Measurements from ENCODE around the gene NXNL1.

The NXNL1 gene

GRCh38 chr19:17497149-17497798 lies 36.5 kb upstream of the NXNL1 start:
- Histone ChIP-seq H3K27me3 (ENCODE audit: control insufficient read depth, low read length) (no peaks in the 10 kb centered on the region), H3K9me2 (replicated peaks; ENCODE audit: control insufficient read depth, low read length) (no peaks in the 10 kb centered on the region), H4K20me1 (ENCODE audit: control insufficient read depth, insufficient read depth, low read depth, low read length) (no peaks in the 10 kb centered on the region), H3K79me2 (ENCODE audit: control insufficient read depth, low read length) (no peaks in the 10 kb centered on the region), H3K36me3 (ENCODE audit: control insufficient read depth, low read length) (no peaks in the 10 kb centered on the region), H3K4me1 (ENCODE audit: control insufficient read depth, low read length) (peaks cover 24% of the 10 kb centered on the region), H3F3A (ENCODE audit: control insufficient read depth, insufficient read depth) (no peaks in the 10 kb centered on the region; the same call in 1 of the 2 replicates), H3K9me3 (ENCODE audit: control insufficient read depth, insufficient read depth, low read length) (no peaks in the 10 kb centered on the region), H3K4me3 (ENCODE audit: low read length) (no peak overlapping the region), H3K4me2 (ENCODE audit: low read length) (0 out of 2 replicates have a peak overlapping the region, but pooled peaks have one; percentile 14), H3K27ac (ENCODE audit: low read depth, low read length) (no peak overlapping the region)
- no peak for TF ChIP-seq CTCF (IDR thresholded peaks at IDR 0.05; ENCODE audit: low read depth, low read length, poor library complexity, severe bottlenecking)
- no peak for TF ChIP-seq EZH2phosphoT487 (IDR thresholded peaks at IDR 0.05; ENCODE audit: borderline replicate concordance, low read length)

- no peak overlapping the region for H3K27ac ChIP-seq (ENCODE audit: low read depth, low read length)
- H3K4me1 ChIP-seq (ENCODE audit: control insufficient read depth, low read length): peaks cover 24% of the 10 kb centered on the region
- no peaks in the 10 kb centered on the region for H3K36me3 ChIP-seq (ENCODE audit: control insufficient read depth, low read length)
- no peaks in the 10 kb centered on the region; the same call in 1 of the 2 replicates for H3F3A ChIP-seq (ENCODE audit: control insufficient read depth, insufficient read depth)
- H3K4me3 ChIP-seq (ENCODE audit: low read length): no peak overlapping the region
- no peaks in the 10 kb centered on the region for H3K79me2 ChIP-seq (ENCODE audit: control insufficient read depth, low read length)
- no peaks in the 10 kb centered on the region for H3K9me3 ChIP-seq (ENCODE audit: control insufficient read depth, insufficient read depth, low read length)
- H4K20me1 ChIP-seq (ENCODE audit: control insufficient read depth, insufficient read depth, low read depth, low read length): no peaks in the 10 kb centered on the region
- H3K27me3 ChIP-seq (ENCODE audit: control insufficient read depth, low read length): no peaks in the 10 kb centered on the region
- peak overlapping the region; percentile 32 for H3K4me2 ChIP-seq (ENCODE audit: low read length)
- no peaks in the 10 kb centered on the region for H3K9me2 ChIP-seq (replicated peaks; ENCODE audit: control insufficient read depth, low read length)
- TF ChIP-seq EZH2phosphoT487 (IDR thresholded peaks at IDR 0.05; ENCODE audit: borderline replicate concordance, low read length) (no peak), CTCF (IDR thresholded peaks at IDR 0.05; ENCODE audit: low read depth, low read length, poor library complexity, severe bottlenecking) (peak; percentile 100)
These were observed 35.7 kb upstream of the NXNL1 start for GRCh38 chr19:17496337-17496997.

DNA sequence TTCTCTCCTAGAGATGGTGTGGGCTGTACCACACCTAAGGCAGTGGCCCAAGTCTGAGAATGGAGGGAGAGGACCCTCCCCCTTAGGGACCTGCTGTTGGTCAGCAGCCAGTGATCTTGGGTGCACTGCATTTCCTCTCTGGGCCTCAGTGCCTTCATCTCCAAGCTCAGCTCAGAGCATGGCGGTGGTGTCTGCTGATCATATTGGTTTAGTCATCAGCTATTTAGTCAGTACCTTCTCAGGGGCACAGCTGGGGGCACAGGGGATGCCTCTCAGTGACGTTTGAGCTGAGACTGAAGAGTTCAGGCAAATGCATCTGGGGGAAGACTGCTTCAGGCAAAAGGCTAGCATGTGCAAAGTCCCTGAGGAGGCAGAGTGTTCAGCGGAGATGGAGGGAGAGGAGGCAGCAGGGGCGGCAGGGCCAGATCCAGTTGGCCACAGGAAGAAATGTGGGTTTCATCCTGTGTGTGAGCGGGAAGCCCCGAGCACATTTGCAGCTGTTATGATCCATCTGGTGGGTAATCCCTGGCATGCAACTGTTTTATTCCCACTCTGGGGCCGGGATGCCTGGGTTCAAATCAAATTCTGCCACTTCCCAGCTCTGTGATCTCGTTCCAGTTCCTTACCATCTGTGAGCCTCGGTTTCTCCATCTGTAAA lies 35.0 kb upstream of the NXNL1 start:
- no peaks in the 10 kb centered on the region for H3K27me3 ChIP-seq (ENCODE audit: control insufficient read depth, low read length)
- no peaks in the 10 kb centered on the region; the same call in 1 of the 2 replicates for H3F3A ChIP-seq (ENCODE audit: control insufficient read depth, insufficient read depth)
- H3K4me1 ChIP-seq (ENCODE audit: control insufficient read depth, low read length): peaks cover 24% of the 10 kb centered on the region

More for the DNA sequence above, 35.0 kb upstream of the NXNL1 start:
- no peaks in the 10 kb centered on the region for H3K9me3 ChIP-seq (ENCODE audit: control insufficient read depth, insufficient read depth, low read length)
- H3K4me2 ChIP-seq (ENCODE audit: low read length): no peak overlapping the region; the same call in 1 of the 2 replicates
- no peak overlapping the region for H3K27ac ChIP-seq (ENCODE audit: low read depth, low read length)
- no peaks in the 10 kb centered on the region for H3K36me3 ChIP-seq (ENCODE audit: control insufficient read depth, low read length)
- H4K20me1 ChIP-seq (ENCODE audit: control insufficient read depth, insufficient read depth, low read depth, low read length): no peaks in the 10 kb centered on the region
- no peak overlapping the region for H3K4me3 ChIP-seq (ENCODE audit: low read length)
- no peak for TF ChIP-seq EZH2phosphoT487 (IDR thresholded peaks at IDR 0.05; ENCODE audit: borderline replicate concordance, low read length)
- no peak for TF ChIP-seq CTCF (IDR thresholded peaks at IDR 0.05; ENCODE audit: low read depth, low read length, poor library complexity, severe bottlenecking)
- no peaks in the 10 kb centered on the region for H3K79me2 ChIP-seq (ENCODE audit: control insufficient read depth, low read length)
- no peaks in the 10 kb centered on the region for H3K9me2 ChIP-seq (replicated peaks; ENCODE audit: control insufficient read depth, low read length)

Measured in DOHH2 (cell line).